ENCODE measurements around the gene MPPE1.

Gene MPPE1

GRCh38 chr18:11889284-11889683 lies 18.8 kb downstream of the MPPE1 start:
- peak in 1 of 42 donors; percentile 22 for DNase-seq
- intact Hi-C loops (cut with DNase I): no loop called here

GRCh38 chr18:11888726-11889125 lies 19.4 kb downstream of the MPPE1 start:
- no peak for DNase-seq
- intact Hi-C loops (cut with DNase I): no loop called here

- DNase-seq: peak in 1 of 42 donors; percentile 23
- intact Hi-C loops (cut with DNase I): no loop called here
Measured at GRCh38 chr18:11887328-11888128, 20.6 kb downstream of the MPPE1 start.

- intact Hi-C loops (cut with DNase I): no loop called here
- DNase-seq: peak in 1 of 42 donors; percentile 25
Measured at GRCh38 chr18:11886577-11887110, 21.5 kb downstream of the MPPE1 start.

GRCh38 chr18:11885278-11885947 lies 22.7 kb downstream of the MPPE1 start:
- peak in 27 of 42 donors; percentile 20 to 72 (median 48) for DNase-seq

GRCh38 chr18:11884396-11885030 lies 23.6 kb downstream of the MPPE1 start:
- intact Hi-C loops (cut with DNase I): no loop called here
- DNase-seq: peak in 3 of 42 donors; percentile 33 to 47 (median 41)

More at GRCh38 chr18:11885278-11885947, 22.7 kb downstream of the MPPE1 start:
- intact Hi-C loops (cut with DNase I): no loop called here

- no peak for DNase-seq
- intact Hi-C loops (cut with DNase I): no loop called here
Measured at GRCh38 chr18:11883153-11883552, 25.0 kb downstream of the MPPE1 start.

GRCh38 chr18:11882636-11883035 lies 25.5 kb downstream of the MPPE1 start:
- intact Hi-C loops (cut with DNase I): no loop called here
- no peak for DNase-seq

- intact Hi-C loops (cut with DNase I): no loop called here
- peak in 37 of 42 donors; percentile 15 to 70 (median 50) for DNase-seq
Measured at GRCh38 chr18:11880586-11881304, 27.4 kb downstream of the MPPE1 start.

- intact Hi-C loops (cut with DNase I): no loop called here
- peak in 1 of 42 donors; percentile 13 for DNase-seq
Measured at GRCh38 chr18:11877497-11878135, 30.5 kb downstream of the MPPE1 start.

GRCh38 chr18:11874676-11875075 lies 33.4 kb downstream of the MPPE1 start:
- peak in 2 of 42 donors; percentile 17 to 35 for DNase-seq
- intact Hi-C loops (cut with DNase I): no loop called here

GRCh38 chr18:11873670-11874340 lies 34.3 kb downstream of the MPPE1 start:
- DNase-seq: peak in 2 of 42 donors; percentile 24 to 34
- intact Hi-C loops (cut with DNase I): no loop called here

- peak in 13 of 42 donors; percentile 5 to 55 (median 40) for DNase-seq
- intact Hi-C loops (cut with DNase I): no loop called here
Measured at GRCh38 chr18:11872479-11873136, 35.5 kb downstream of the MPPE1 start.

GRCh38 chr18:11871501-11871900 lies 36.6 kb downstream of the MPPE1 start:
- DNase-seq: peak in 2 of 42 donors; percentile 17 to 37
- intact Hi-C loops (cut with DNase I): no loop called here

GRCh38 chr18:11868230-11868629 lies 39.9 kb downstream of the MPPE1 start:
- intact Hi-C loops (cut with DNase I): no loop called here
- DNase-seq: peak in 3 of 42 donors; percentile 24 to 39 (median 26)

- peak in 3 of 42 donors; percentile 8 to 25 (median 22) for DNase-seq
- intact Hi-C loops (cut with DNase I): no loop called here
Measured at GRCh38 chr18:11866764-11867163, 41.4 kb downstream of the MPPE1 start.

GRCh38 chr18:11866329-11866728 lies 41.8 kb downstream of the MPPE1 start:
- intact Hi-C loops (cut with DNase I): no loop called here
- DNase-seq: peak in 3 of 42 donors; percentile 20 to 32 (median 25)

Measured in head of caudate nucleus (tissue), 42 donors.